ENCODE measurements around the gene SPECC1L.

Gene SPECC1L

DNA sequence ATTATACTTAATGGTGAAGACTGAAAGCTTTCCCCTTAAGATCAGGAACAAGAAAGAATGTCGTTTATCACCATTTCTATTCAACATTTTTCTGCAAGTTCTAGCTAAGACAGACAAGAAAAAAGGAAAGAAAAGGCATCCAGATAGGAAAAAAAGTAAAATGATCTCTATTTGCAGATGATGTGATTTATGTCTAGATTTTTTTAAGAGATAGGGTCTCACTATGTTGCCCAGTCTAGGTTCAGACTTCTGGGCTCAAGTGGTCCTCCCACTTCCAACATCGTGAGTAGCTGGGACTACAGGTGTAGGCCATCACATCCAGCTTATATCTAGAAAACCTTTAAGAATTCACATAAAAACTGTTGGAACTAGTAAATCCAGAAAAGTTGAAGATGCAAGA is 105.4 kb downstream of the SPECC1L start:
- TF ChIP-seq, protein P1, sequence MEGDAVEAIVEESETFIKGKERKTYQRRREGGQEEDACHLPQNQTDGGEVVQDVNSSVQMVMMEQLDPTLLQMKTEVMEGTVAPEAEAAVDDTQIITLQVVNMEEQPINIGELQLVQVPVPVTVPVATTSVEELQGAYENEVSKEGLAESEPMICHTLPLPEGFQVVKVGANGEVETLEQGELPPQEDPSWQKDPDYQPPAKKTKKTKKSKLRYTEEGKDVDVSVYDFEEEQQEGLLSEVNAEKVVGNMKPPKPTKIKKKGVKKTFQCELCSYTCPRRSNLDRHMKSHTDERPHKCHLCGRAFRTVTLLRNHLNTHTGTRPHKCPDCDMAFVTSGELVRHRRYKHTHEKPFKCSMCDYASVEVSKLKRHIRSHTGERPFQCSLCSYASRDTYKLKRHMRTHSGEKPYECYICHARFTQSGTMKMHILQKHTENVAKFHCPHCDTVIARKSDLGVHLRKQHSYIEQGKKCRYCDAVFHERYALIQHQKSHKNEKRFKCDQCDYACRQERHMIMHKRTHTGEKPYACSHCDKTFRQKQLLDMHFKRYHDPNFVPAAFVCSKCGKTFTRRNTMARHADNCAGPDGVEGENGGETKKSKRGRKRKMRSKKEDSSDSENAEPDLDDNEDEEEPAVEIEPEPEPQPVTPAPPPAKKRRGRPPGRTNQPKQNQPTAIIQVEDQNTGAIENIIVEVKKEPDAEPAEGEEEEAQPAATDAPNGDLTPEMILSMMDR (conservative IDR thresholded peaks at IDR 0.05; ENCODE audit: control insufficient read depth, insufficient read depth, low read depth, low read length) = no peak
- no peak overlapping the region for H3K4me3 ChIP-seq (ENCODE audit: control insufficient read depth, low read depth, low read length)
- no peak for DNase-seq (ENCODE audit: low read depth)

DNA sequence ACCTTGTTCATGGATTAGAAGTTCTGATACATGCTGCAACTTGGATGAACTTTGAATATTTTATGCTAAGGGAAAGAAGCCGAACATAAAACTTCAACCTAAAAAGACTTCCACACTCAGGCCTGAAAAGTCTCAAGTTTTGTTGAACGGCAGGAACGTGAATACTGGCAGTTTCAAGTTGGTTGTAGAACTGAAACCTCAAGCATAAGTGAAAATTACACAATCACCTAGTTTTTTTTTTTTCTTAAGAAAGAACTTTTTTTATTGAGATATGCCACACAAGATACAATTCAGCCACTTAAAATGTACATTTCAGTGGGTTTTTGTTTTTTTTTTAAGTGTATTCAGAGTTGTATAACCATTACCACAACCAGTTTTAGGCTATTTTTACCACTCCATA is 106.0 kb downstream of the SPECC1L start:
- TF ChIP-seq, protein P1 (conservative IDR thresholded peaks at IDR 0.05; ENCODE audit: control insufficient read depth, insufficient read depth, low read depth, low read length) = no peak
- DNase-seq (ENCODE audit: low read depth) = no peak

DNA sequence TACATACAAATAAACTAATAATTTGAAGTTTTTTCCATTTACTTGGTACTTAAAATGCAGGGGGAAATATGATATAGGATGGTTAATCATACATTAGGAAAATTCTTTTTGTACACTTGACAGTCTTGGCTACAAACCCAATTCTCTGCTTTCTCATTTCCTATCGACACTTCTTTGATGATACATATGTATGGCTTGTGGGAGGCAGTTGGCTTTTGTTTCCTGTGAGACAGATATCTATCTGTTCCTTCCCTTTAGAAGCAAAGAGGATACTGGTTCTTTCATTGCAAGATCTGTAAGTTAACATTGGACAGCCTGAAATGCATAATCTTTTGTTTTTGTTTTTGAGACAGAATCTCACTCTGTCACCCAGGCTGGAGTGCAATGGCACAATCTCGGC is 108.9 kb downstream of the SPECC1L start:
- no peak overlapping the region for H3K4me3 ChIP-seq (ENCODE audit: control insufficient read depth, low read depth, low read length)
- TF ChIP-seq, protein P1 (conservative IDR thresholded peaks at IDR 0.05; ENCODE audit: control insufficient read depth, insufficient read depth, low read depth, low read length) = no peak
- no peak for DNase-seq (ENCODE audit: low read depth)

More for the DNA sequence above, 106.0 kb downstream of the SPECC1L start:
- H3K4me3 ChIP-seq (ENCODE audit: control insufficient read depth, low read depth, low read length) = no peak overlapping the region

DNA sequence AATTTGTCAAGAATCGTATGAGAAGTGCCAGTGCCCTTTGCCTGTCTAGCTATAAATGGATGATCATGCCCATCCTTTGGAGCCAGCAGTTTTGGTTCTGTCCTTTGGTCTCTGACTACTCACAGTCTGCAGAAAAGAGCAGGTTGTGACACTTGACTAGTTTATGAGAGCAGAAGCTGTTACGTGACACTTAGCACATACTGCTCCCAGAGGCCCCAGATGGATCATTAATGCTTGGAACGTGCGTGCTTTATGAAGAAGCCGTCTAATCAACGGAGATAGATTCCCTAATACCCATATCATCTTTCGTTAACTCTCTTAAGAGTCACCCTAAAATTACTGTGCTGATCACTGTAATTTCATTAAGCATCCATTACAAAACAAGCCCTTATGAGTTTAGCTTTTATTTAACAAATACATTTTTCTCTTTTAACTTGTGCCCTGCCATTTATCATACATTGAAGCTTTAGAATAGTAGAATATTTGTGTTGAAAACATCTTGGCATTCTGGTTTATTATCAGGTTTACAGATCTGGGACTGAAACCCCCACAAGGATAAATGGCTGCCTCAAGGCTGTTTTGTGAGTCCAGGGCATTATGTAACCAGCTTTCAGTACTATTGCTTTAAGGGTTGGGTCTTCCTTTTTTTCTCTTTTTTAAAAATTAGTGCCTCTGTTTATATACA is 109.7 kb downstream of the SPECC1L start:
- H3K4me3 ChIP-seq (ENCODE audit: control insufficient read depth, low read depth, low read length) = no peak overlapping the region
- DNase-seq (ENCODE audit: low read depth) = no peak
- TF ChIP-seq, protein P1 (conservative IDR thresholded peaks at IDR 0.05; ENCODE audit: control insufficient read depth, insufficient read depth, low read depth, low read length) = no peak

DNA sequence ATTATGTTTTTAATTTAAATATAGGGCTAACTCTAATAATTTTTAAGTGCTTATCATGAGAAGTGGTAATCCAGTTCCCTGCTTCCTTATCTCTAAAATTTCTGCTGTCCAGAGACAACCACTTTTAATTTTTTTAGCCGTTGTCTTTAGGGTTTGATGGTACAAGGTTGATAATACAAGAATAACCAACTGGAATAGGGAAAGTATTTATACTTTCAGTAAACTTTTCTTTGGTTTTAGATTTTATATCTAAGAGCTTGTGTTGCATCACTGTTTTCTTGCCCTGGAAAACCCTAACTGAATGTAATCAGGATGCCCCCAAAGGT is 110.2 kb downstream of the SPECC1L start:
- TF ChIP-seq, protein P1 (conservative IDR thresholded peaks at IDR 0.05; ENCODE audit: control insufficient read depth, insufficient read depth, low read depth, low read length) = no peak
- no peak overlapping the region for H3K4me3 ChIP-seq (ENCODE audit: control insufficient read depth, low read depth, low read length)
- DNase-seq (ENCODE audit: low read depth) = no peak

DNA sequence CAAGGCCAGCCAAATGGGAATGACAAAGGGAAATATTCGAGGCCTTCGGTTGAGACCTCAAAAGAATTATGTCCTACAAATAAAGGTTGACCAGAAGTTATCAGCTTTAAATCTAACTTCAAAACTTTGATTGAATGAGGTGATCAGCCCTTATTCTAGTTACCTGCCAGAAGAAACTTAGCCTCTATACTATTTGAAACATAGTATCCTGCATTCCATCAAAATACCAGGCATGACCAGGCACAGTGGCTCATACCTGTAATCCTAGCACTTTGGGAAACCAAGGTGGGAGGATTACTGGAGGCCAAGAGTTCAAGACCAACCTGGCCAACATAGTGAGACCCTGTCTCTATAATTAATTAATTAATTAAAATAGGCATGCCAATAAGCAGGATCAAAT is 112.4 kb downstream of the SPECC1L start:
- DNase-seq (ENCODE audit: low read depth) = no peak
- TF ChIP-seq, protein P1 (conservative IDR thresholded peaks at IDR 0.05; ENCODE audit: control insufficient read depth, insufficient read depth, low read depth, low read length) = no peak
- no peak overlapping the region for H3K4me3 ChIP-seq (ENCODE audit: control insufficient read depth, low read depth, low read length)

DNA sequence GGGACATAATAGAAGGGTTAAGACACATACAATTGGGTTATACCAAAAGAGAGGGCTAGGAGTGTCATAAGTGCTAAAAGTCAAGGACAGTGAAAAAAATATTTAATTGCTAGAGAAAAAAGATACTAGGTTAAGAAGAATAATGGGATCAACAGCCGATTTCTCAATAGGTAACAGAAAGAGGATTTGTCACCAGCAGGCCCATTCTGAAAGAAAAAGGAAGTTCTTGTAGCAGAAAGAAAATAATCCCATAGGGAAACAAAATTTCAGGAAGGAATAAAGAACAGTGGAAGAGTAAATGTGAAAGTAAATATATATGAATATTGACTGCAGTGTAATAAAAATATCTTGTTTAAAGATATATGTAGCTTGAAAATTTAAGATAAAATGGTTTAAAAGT is 113.5 kb downstream of the SPECC1L start:
- no peak for DNase-seq (ENCODE audit: low read depth)
- TF ChIP-seq, protein P1 (conservative IDR thresholded peaks at IDR 0.05; ENCODE audit: control insufficient read depth, insufficient read depth, low read depth, low read length) = no peak
- H3K4me3 ChIP-seq (ENCODE audit: control insufficient read depth, low read depth, low read length) = no peak overlapping the region

Measured in fibroblast of mammary gland (primary cell).